GM21390 (cell line): ENCODE data around the gene KDELR3.

Source experiments
- ATAC-seq: cut with Tn5 transposase; IDR thresholded peaks from one replicate; pipeline ENCODE4 v1.9.1; 2021; ENCODE audit not compliant: unreplicated experiment

KDELR3 gene

DNA sequence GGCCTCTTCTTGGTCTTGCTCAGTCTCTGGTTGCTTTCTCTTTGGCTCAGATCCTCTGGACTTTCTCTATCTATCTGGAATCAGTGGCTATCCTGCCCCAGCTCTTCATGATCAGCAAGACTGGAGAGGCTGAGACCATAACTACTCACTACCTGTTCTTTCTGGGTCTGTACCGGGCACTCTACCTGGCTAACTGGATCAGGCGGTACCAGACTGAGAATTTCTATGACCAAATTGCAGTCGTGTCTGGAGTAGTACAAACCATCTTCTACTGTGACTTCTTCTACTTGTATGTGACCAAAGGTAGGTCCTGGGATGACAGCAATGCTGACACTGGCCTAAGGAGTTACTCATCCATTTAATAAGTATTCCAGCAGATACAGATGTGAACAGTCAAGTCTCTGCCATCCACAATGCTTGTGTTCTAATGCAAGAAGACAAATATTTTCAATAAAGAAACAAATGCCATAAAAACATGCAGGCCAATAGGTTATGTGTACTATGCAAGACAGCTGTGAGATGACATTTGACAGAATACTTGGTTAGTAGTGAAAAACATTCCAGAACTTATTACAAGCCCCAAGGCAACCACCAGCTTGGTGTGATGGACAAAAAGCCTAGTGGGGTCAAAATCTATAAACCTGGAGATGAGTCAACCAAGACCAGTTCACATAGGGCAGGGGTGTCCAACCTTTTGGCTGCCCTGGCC, 13.4 kb downstream of the KDELR3 start:
- no peak for ATAC-seq

- no peak for ATAC-seq
These were observed 14.0 kb downstream of the KDELR3 start for GRCh38 chr22:38481871-38482332.

GRCh38 chr22:38482662-38483308, 14.9 kb downstream of the KDELR3 start:
- no peak for ATAC-seq

GRCh38 chr22:38484244-38484643, 16.3 kb downstream of the KDELR3 start:
- no peak for ATAC-seq

DNA sequence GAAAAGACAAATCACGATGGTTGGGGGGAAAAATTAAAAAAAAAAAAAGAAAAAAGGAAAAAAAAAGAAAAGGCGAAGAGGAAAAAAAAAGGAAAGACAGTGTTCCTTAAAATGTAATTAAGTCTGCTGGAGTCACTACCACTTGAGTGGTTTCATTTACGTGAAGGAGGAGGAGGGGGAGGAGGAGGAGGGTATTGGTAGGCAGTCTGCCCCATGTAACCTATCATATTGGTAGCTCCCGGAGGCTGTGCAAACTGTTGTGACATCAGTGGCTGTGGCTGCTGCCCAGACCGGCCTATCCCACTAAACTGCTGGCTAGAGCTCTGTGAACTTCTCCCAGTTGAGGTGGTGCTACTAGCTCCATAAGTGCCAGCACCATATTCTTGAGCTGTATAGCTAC, 17.9 kb downstream of the KDELR3 start:
- ATAC-seq: no peak

- no peak for ATAC-seq
These were observed 20.1 kb downstream of the KDELR3 start for GRCh38 chr22:38487946-38488345.

DNA sequence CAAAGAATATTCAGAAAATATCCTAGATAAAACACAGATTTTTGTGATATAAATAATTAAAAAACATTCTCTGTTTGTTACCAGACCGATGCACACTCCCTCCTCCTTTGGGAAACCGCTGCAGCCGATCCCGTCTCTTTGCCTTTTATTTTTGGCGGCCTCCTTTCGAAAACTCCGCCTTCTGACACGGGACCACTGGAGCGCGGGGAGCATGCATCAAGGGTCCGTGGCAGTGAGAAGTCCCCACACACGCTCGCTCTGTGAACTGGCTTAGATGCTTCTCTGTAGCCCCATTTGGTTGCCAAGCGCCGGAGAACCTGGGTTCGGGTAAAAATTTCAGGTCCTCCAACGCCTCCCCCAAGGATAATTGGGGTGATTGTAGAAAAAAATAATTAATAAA, 21.2 kb downstream of the KDELR3 start:
- ATAC-seq: no peak

DNA sequence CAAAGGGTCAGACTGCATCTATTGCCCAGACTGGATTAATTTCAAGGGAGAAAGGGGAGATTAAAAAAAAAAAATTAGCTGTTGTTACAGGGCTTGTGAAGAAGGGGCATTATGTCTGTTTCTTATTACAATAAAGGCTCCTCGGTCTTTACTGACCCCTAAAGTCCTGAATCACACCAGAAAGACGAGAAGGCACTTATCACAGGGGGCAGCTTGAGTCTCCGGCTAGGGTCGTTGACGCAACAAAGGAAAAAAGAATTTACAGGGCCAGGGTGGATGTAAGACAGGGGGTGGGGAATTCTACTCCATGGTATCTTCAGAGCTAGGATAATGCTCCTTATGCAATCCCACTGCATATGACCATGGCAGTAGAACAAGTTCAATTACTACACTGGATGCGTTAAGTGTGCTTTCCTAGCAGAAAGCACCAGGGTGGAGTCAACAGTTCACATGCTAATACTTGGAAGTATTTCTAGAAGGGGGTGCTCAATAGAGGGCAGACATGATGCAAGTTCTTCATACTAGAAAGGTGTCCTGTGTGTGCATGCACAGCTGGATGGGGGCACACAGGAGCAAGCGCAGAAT, 21.8 kb downstream of the KDELR3 start:
- no peak for ATAC-seq

- no peak for ATAC-seq
These were observed 22.6 kb downstream of the KDELR3 start for GRCh38 chr22:38490475-38490874.

GRCh38 chr22:38490915-38491314, 23.0 kb downstream of the KDELR3 start:
- no peak for ATAC-seq

DNA sequence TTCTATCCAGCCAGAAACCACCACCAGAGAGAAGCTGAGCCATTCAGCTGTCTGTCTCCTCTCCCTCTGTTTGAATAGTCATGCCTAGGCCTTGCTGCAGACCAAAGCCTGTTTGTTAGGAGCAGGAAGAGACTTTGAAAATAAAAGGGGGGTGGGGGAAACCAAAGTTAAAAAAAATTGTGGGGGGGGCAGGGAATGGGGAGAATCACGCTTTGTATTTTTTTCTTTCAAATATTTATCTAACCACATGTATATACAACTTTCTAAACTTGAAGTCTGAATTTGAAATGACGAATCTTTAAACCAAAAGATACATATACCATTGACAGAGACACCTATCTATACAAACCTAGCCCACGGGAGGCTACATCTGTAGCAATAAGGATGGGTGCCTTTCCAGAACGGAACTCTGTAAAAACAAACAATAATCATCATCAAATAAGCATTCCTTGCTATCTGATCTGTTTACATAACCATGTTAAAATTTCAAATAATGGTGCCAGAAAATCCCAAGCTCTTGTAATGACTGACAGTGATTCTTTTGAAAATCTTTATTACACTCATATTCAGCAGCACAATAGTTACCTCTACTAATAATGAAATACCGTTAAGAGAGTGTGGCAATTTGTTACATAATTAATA, 23.9 kb downstream of the KDELR3 start:
- no peak for ATAC-seq

GRCh38 chr22:38494498-38494897, 26.6 kb downstream of the KDELR3 start:
- no peak for ATAC-seq

DNA sequence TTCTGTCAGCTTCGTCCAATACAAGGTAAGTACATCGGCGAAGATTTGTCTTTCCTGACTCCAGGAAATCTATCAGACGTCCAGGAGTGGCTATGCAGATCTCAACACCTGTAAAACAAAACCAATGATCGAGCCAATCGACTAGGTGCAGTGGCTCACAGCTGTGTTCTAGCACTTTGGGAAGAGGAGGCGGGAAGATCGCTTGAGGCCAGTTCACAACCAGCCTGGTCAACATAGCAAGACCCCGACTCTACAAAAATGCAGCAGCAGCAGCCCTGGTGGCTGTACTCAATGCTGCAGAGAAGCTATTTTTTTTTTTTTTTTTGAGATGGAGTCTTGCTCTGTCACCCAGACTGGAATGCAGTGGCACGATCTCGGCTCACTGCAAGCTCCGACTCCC, 27.0 kb downstream of the KDELR3 start:
- ATAC-seq: no peak

- no peak for ATAC-seq
These were observed 30.0 kb downstream of the KDELR3 start for GRCh38 chr22:38497869-38498268.

GRCh38 chr22:38501797-38502672, 34.1 kb downstream of the KDELR3 start:
- no peak for ATAC-seq

DNA sequence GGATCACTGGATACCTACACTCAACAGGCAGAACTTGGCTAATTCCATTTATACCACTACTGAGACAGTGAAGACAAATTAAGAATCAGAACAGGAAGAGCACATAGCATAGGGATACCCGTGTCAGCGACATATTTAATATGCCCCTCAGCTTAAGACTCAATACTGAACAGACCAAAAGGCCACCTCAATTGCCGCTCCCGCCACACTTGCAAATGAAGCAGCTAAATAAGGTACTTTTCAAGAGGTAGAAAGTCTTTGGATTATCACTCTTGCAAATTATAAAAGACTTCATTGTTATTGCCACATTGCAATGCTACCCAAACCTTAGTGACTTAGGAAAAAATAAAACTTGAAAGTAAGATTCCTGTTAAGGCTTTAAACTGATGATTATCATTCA, 35.1 kb downstream of the KDELR3 start:
- ATAC-seq: no peak

GRCh38 chr22:38504731-38505540, 37.0 kb downstream of the KDELR3 start:
- ATAC-seq: no peak

- ATAC-seq: peak; percentile 19
These were observed 37.7 kb downstream of the KDELR3 start for GRCh38 chr22:38505541-38506117.

- ATAC-seq: peak; percentile 71
These were observed 38.4 kb downstream of the KDELR3 start, which contains the start of gene DDX17 for GRCh38 chr22:38506118-38506962. Gene DDX17 (minus strand): TSS chr22:38506311.
